K562 (cell line): ENCODE data around the gene DKKL1. TPM values are rescaled to one million over a fixed set of nuclear protein-coding genes. Genes with fewer than 3 reads are reported as not detected.
A peak's percentile ranks its signal among the peaks of the same experiment; 100 is the strongest.

Experiments used
- ATAC-seq: fragments of 200-7000 bp; cut with Tn5 transposase; 3 replicates; pipeline ENCODE4 v1.9.1; 2020; ENCODE audit warnings: moderate library complexity
- BruUV-seq: library from RNA; stranded (reverse); fragments of 400-500 nt; replicated peaks from 2 replicates; lab custom pipeline; 2021; lab: Mats Ljungman, UMichigan
- CTCF ChIA-PET: fragments of 300-600 bp; formaldehyde crosslinking; extraction: SDS; loops from one replicate; lab custom pipeline; 2021; ENCODE audit warnings: low intra/inter-chr PET ratio; lab: Yijun Ruan, JAX
- POLR2A ChIA-PET: fragments of 300-600, 350-650 bp; sonication (Branson Sonifier 250); formaldehyde crosslinking; extraction: SDS; loops from one replicate; lab custom pipeline; 2021; ENCODE audit warnings: antibody characterized with exemption, inconsistent platforms; lab: Yijun Ruan, JAX
- DNase-seq, 4 experiments: peaks; one replicate each; pipeline versions ENCODE4 v3.0.0 to v3.0.0-alpha.2; 2011 to 2018; ENCODE audit warnings: low spot score in 3 of 4, mixed read lengths in 3 of 4; ENCODE audit errors: extremely low read depth in 1 of 4
- FAIRE-seq: peaks from 2 replicates; lab custom pipeline; 2011; peaks lifted over from hg19 to GRCh38; lab: Jason Lieb, UNC
- H2AFZ ChIP-seq: 2 replicates; pipeline ENCODE4 v1.6.0; 2011; ENCODE audit warnings: low read depth, low read length, control low read depth, inconsistent platforms
- H3K27ac ChIP-seq: fragments of 200-600 bp; 3 replicates; pipeline ENCODE4 v1.8.0; 2011; ENCODE audit warnings: low read depth, mild to moderate bottlenecking, control low read depth, inconsistent platforms, low read length, moderate library complexity, mixed read lengths; ENCODE audit errors: extremely low read depth
- H3K27me3 ChIP-seq, 2 experiments: fragments of 300-600 bp in 1 of 2; 2 replicates in 1 of 2; 3 replicates in 1 of 2; pipeline versions ENCODE4 v1.6.0 to v1.8.0; 2011; ENCODE audit warnings: inconsistent platforms in 2 of 2, low read length in 2 of 2, mild to moderate bottlenecking in 1 of 2, mixed read lengths in 1 of 2, moderate library complexity in 1 of 2; ENCODE audit not compliant: control insufficient read depth in 2 of 2, insufficient read depth in 2 of 2
- H3K36me3 ChIP-seq: fragments of 300-600 bp; 3 replicates; pipeline ENCODE4 v1.8.0; 2011; ENCODE audit warnings: mild to moderate bottlenecking, low read length, inconsistent platforms; ENCODE audit not compliant: control insufficient read depth, insufficient read depth
- H3K4me1 ChIP-seq, 2 experiments: fragments of 200-600 bp in 1 of 2; replicated peaks in 1 of 2; 2 replicates in 1 of 2; 3 replicates in 1 of 2; pipeline versions ENCODE4 v1.5.1 to v1.8.0; 2011; ENCODE audit warnings: inconsistent platforms in 2 of 2, low read length in 2 of 2, mild to moderate bottlenecking in 1 of 2, mixed read lengths in 1 of 2, moderate library complexity in 1 of 2; ENCODE audit not compliant: control insufficient read depth in 2 of 2, insufficient read depth in 2 of 2
- H3K4me2 ChIP-seq: 2 replicates; pipeline ENCODE4 v1.6.1; 2011; ENCODE audit warnings: low read length, control low read depth, inconsistent platforms, mixed read lengths; ENCODE audit not compliant: insufficient read depth
- H3K4me3 ChIP-seq: fragments of 200-600 bp; sonication (generic), shearing (Covaris generic); 2 replicates; pipeline ENCODE4 v1.5.1; 2016; ENCODE audit warnings: control low read depth, inconsistent platforms
- H3K79me2 ChIP-seq: fragments of 200-600 bp; 3 replicates; pipeline ENCODE4 v1.8.0; 2011; ENCODE audit warnings: low read length, inconsistent platforms; ENCODE audit not compliant: control insufficient read depth, insufficient read depth
- H3K9ac ChIP-seq, 2 experiments: 2 replicates each; pipeline versions ENCODE4 v1.6.0 to v1.6.1; 2011; ENCODE audit warnings: low read depth in 2 of 2, low read length in 2 of 2, control low read depth in 1 of 2, inconsistent platforms in 1 of 2, mild to moderate bottlenecking in 1 of 2, mixed read lengths in 1 of 2; ENCODE audit not compliant: insufficient read depth in 1 of 2
- H3K9me1 ChIP-seq: one replicate; pipeline ENCODE4 v1.6.0; 2011; ENCODE audit warnings: inconsistent platforms, mild to moderate bottlenecking, low read length, moderate library complexity; ENCODE audit not compliant: control insufficient read depth, insufficient read depth
- H3K9me3 ChIP-seq: replicated peaks from 2 replicates; pipeline ENCODE4 v1.5.1; 2011; ENCODE audit warnings: low read depth, low read length, inconsistent platforms; ENCODE audit not compliant: control insufficient read depth, insufficient read depth
- H4K20me1 ChIP-seq: replicated peaks from 2 replicates; pipeline ENCODE4 v1.6.1; 2011; ENCODE audit warnings: low read length, inconsistent platforms, mixed read lengths; ENCODE audit not compliant: control insufficient read depth, insufficient read depth
- ARID3B ChIP-seq: fragments of 250-450 bp; sonication (Bioruptor Pico); IDR thresholded peaks from 2 replicates; pipeline ENCODE4 v1.4.0; 2020; ENCODE audit warnings: borderline replicate concordance
- CHAMP1 ChIP-seq: fragments of 450-650 bp; IDR thresholded peaks from 2 replicates; pipeline ENCODE4 v1.6.1; 2016; ENCODE audit warnings: mild to moderate bottlenecking
- E2F8 ChIP-seq: fragments of 450-650 bp; IDR thresholded peaks from 2 replicates; pipeline ENCODE4 v1.7.1; 2018; ENCODE audit warnings: mild to moderate bottlenecking, low read depth; ENCODE audit not compliant: partially characterized antibody
- FOXM1 ChIP-seq, 2 experiments: fragments of 450-650 bp in 1 of 2; sonication (generic) in 1 of 2; formaldehyde crosslinking in 1 of 2; IDR thresholded peaks; 2 replicates each; pipeline versions ENCODE4 v1.6.1 to v1.9.0; 2017 to 2022; ENCODE audit warnings: low read depth in 2 of 2, mild to moderate bottlenecking in 2 of 2, missing genetic modification reagents in 1 of 2, moderate library complexity in 1 of 2
- HDAC8 ChIP-seq: fragments of 450-650 bp; IDR thresholded peaks from 2 replicates; pipeline ENCODE4 v1.6.1; 2016; ENCODE audit warnings: mild to moderate bottlenecking, missing genetic modification characterization, moderate library complexity, missing compliant biosample characterization
- HIVEP1 ChIP-seq: fragments of 250-450 bp; sonication (Bioruptor Pico); IDR thresholded peaks from 2 replicates; pipeline ENCODE4 v1.4.0; 2020; ENCODE audit warnings: mild to moderate bottlenecking
- HMGXB4 ChIP-seq: sonication (generic); formaldehyde crosslinking; IDR thresholded peaks from 2 replicates; pipeline ENCODE4 v1.8.1; 2023; ENCODE audit warnings: mild to moderate bottlenecking, missing genetic modification reagents
- PKNOX1 ChIP-seq: fragments of 450-650 bp; IDR thresholded peaks from 2 replicates; pipeline ENCODE4 v1.6.1; 2016
- TCFL5 ChIP-seq: fragments of 250-450 bp; sonication (Bioruptor Pico); conservative IDR thresholded peaks from 2 replicates; pipeline ENCODE4 v1.6.1; 2021; ENCODE audit warnings: mild to moderate bottlenecking, moderate library complexity, matching md5 sums
- ZNF121 ChIP-seq: sonication (generic); formaldehyde crosslinking; conservative IDR thresholded peaks from 2 replicates; pipeline ENCODE4 v1.8.0; 2022; ENCODE audit warnings: missing genetic modification reagents
- WGBS: fragments of 100-300 bp; shearing (Covaris generic); methylation state at CpG from one replicate; pipeline ENCODE4 v1.1.6; 2016; ENCODE audit warnings: low coverage, mixed read lengths; ENCODE audit not compliant: insufficient coverage; ENCODE audit errors: missing lambda C conversion rate; 5-methylcytosine and 5-hydroxymethylcytosine counted together
- in situ Hi-C: fragments of 300-500 bp; cut with MboI; formaldehyde crosslinking; loops from 4 replicates; pipeline ENCODE4 v1.15.0; 2018; ENCODE audit warnings: inconsistent platforms, mixed read lengths
- intact Hi-C: fragments of 100-400 bp; cut with micrococcal nuclease; formaldehyde crosslinking; loops from 2 replicates; pipeline ENCODE4 v1.14.2; 2022
- polyA plus RNA-seq, 8 experiments: library from polyadenylated mRNA; depleted of rRNA in 4 of 8; stranded (reverse) in 5 of 8; unstranded in 3 of 8; fragments of >200 nt; fragmentation: Nextera tagmentation in 2 of 8; fragmentation: Illumina TruSeq in 1 of 8; extraction: Ambion mirVana in 2 of 8; extraction: Trizol in 1 of 8; gene quantifications; 2 replicates each; pipeline versions ENCODE4 v1.2.1 to v1.2.3, GENCODE V29; 2011 to 2014; ENCODE audit warnings: inconsistent platforms in 1 of 8, missing spikeins in 1 of 8
- total RNA-seq, 7 experiments: library from RNA; depleted of rRNA in 6 of 7; stranded (reverse); fragments of >200 nt in 6 of 7; fragmentation: Illumina TruSeq in 2 of 7; extraction: Trizol in 2 of 7; gene quantifications; 2 replicates each; pipeline versions ENCODE4 v1.2.1 to v1.2.3, GENCODE V29; 2011 to 2021; ENCODE audit warnings: low replicate concordance in 1 of 7

DKKL1 gene
- total and polyA plus RNA-seq, 9 of the 15 experiments (the other 6 are each of a cell fraction or from before 2014, with no cell fraction given), result 0.15 to 1.7 (median 0.52) TPM

GRCh38 chr19:49420227-49420626 lies 56.5 kb downstream of the DKKL1 start:
- ChIA-PET CTCF (interaction anchor here (0.5 kb wide), 1 partner anchor 1186 kb away, joined by 3 read pairs; no protein-coding TSS in a partner anchor), POLR2A (interaction anchor here (0.6 to 1.3 kb wide), 3 partner anchors 8 to 28 kb away, joined by 3 to 6 read pairs (median 4); no protein-coding TSS in a partner anchor)
- no CpG with 5 or more reads among the region's 2 CpGs for WGBS
- H3K9ac ChIP-seq, result peak overlapping the region; percentile 48 to 80; a peak in 2 of 4 replicates
- no peaks in the 10 kb centered on the region for H3K79me2 ChIP-seq
- in situ Hi-C loops, result no loop called here
- ATAC-seq, result no peak
- peak in 2 of 4 experiments; percentile 64 for DNase-seq
- H4K20me1 ChIP-seq, result no peaks in the 10 kb centered on the region
- no peak overlapping the region for H3K4me3 ChIP-seq
- intact Hi-C loops, result no loop called here
- BruUV-seq, result no TSS peak
- peak overlapping the region; percentile 21; the same call in 1 of the 3 replicates for H3K27ac ChIP-seq
- H2AFZ ChIP-seq, result peak overlapping the region; percentile 85
- H3K27me3 ChIP-seq, result no peaks in the 10 kb centered on the region
- no peaks in the 10 kb centered on the region for H3K9me3 ChIP-seq
- no peaks in the 10 kb centered on the region for H3K36me3 ChIP-seq
- FAIRE-seq, result peak; percentile 44
- H3K4me1 ChIP-seq, result peaks cover 38 to 45% of the 10 kb centered on the region in 2 experiments
- H3K9me1 ChIP-seq, result no peaks in the 10 kb centered on the region
- H3K4me2 ChIP-seq, result peak overlapping the region; percentile 75
- TF ChIP-seq HDAC8 (tag), result no peak
- TF ChIP-seq E2F8, result no peak
- no peak for TF ChIP-seq ZNF121 (CRISPR knock-in tag)
- no peak for TF ChIP-seq TCFL5
- TF ChIP-seq HIVEP1 (CRISPR knock-in tag), result no peak
- TF ChIP-seq PKNOX1, result peak; percentile 62
- TF ChIP-seq ARID3B (CRISPR knock-in tag), result no peak
- no peak for TF ChIP-seq FOXM1 (IDR thresholded peaks at IDR 0.05; ENCODE audit: low read depth)
- no peak for TF ChIP-seq FOXM1 (CRISPR knock-in tag; IDR thresholded peaks at IDR 0.05; ENCODE audit: low read depth)
- TF ChIP-seq HMGXB4 (CRISPR knock-in tag), result 0 out of 2 replicates have a peak, but pooled peaks have one; percentile 2
- TF ChIP-seq CHAMP1, result no peak
